LNCaP clone FGC (cell line): Measurements from ENCODE around the gene MFGE8.

ENCODE experiments used
- DNase-seq: peaks from one replicate; pipeline ENCODE4 v3.0.0-alpha.2; 2011; ENCODE audit warnings: low read depth
- H3K4me3 ChIP-seq: 2 replicates; pipeline ENCODE4 v1.5.1; 2011; ENCODE audit warnings: mild to moderate bottlenecking, low read depth, low read length, control low read depth
- TF ChIP-seq, protein P1 (sequence below): IDR thresholded peaks from 2 replicates; pipeline ENCODE4 v1.5.1; 2012; ENCODE audit warnings: mild to moderate bottlenecking; ENCODE audit not compliant: control insufficient read depth, insufficient read depth; ENCODE audit errors: extremely low read depth

The MFGE8 gene

GRCh38 chr15:88902221-88902835 is 10.9 kb downstream of the MFGE8 start:
- H3K4me3 ChIP-seq: no peak overlapping the region
- TF ChIP-seq, protein P1, sequence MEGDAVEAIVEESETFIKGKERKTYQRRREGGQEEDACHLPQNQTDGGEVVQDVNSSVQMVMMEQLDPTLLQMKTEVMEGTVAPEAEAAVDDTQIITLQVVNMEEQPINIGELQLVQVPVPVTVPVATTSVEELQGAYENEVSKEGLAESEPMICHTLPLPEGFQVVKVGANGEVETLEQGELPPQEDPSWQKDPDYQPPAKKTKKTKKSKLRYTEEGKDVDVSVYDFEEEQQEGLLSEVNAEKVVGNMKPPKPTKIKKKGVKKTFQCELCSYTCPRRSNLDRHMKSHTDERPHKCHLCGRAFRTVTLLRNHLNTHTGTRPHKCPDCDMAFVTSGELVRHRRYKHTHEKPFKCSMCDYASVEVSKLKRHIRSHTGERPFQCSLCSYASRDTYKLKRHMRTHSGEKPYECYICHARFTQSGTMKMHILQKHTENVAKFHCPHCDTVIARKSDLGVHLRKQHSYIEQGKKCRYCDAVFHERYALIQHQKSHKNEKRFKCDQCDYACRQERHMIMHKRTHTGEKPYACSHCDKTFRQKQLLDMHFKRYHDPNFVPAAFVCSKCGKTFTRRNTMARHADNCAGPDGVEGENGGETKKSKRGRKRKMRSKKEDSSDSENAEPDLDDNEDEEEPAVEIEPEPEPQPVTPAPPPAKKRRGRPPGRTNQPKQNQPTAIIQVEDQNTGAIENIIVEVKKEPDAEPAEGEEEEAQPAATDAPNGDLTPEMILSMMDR: no peak
- no peak for DNase-seq

GRCh38 chr15:88901508-88902220 is 11.5 kb downstream of the MFGE8 start:
- TF ChIP-seq, protein P1: no peak
- no peak for DNase-seq

DNA sequence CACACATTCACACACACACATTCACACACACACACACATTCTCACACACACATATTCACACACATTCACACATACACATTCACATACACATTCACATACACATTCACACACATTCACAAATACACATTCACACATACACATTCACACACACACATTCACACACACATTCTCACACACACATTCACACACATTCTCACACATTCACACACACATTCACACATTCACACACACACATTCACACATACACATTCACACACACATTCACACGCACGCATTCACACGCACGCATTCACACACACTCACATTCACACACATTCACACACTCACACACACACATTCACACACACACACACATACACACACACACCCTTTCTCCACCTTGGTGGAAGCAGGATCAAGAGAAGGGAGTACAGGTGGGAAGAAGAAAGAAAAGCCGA is 12.2 kb downstream of the MFGE8 start:
- H3K4me3 ChIP-seq: no peak overlapping the region
- no peak for DNase-seq
- TF ChIP-seq, protein P1: no peak

More at GRCh38 chr15:88901508-88902220, 11.5 kb downstream of the MFGE8 start:
- H3K4me3 ChIP-seq: no peak overlapping the region

GRCh38 chr15:88900309-88900981 is 12.7 kb downstream of the MFGE8 start:
- no peak overlapping the region for H3K4me3 ChIP-seq
- no peak for DNase-seq
- TF ChIP-seq, protein P1: no peak

DNA sequence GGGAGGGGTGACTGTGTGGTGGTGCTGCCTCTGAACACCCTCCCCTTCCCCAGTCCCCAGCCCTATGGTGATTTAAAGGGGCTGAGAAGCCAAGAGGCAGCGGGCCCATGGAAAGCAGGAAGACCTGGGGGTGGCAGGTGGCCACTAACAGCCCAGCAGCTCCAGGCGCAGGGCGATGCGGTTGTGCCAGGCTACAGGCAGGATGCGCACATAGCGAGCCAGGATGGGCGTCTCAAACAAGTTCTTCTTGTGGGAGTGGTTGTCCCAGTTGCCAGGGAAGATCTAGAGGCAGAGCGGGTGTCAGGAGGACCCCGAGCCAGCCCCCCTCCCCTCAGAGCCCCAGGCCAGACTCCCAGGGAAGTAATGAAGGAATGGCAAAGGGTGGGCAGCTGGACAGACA is 13.9 kb downstream of the MFGE8 start:
- TF ChIP-seq, protein P1: no peak
- DNase-seq: no peak
- no peak overlapping the region for H3K4me3 ChIP-seq

DNA sequence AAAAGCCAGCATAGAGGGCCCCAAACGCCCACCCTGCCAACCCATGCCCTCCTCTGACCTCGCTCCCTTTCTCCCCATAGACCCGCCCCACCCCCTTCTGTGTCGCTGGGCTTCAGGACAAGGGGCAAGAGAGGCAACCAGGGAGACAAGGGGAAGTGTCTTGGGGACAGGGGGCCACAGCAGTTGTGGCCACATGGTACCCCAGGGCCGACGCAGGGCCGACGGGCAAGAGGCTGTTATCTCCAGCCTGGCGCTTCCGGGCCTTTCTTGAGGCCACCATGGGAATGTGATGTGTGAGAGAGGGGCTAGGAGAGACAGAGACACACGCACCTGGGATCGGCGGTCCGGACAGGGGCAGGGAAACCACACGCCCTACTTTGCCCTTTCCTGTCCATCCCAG is 14.4 kb downstream of the MFGE8 start:
- H3K4me3 ChIP-seq: no peak overlapping the region
- no peak for DNase-seq
- TF ChIP-seq, protein P1: no peak
